Activated CD4-positive, alpha-beta T cell treated with anti-CD3 and anti-CD28 coated beads, Interleukin-2, amount 50 U/mL, for 4 hours (primary cell): Measurements from ENCODE around the gene DENND6A.
"Not testable (repeated sequence)": the region's sequence is repeated elsewhere in the genome, so short reads cannot be mapped to it uniquely, and the experiment has no call there.

Experiments used
- DNase-seq, 2 experiments: peaks; one replicate each; pipeline ENCODE4 v3.0.0-alpha.2; 2020

Gene DENND6A

GRCh38 chr3:57624801-57625200, 68.1 kb downstream of the DENND6A start:
- DNase-seq, result no peak

GRCh38 chr3:57622362-57622761, 70.5 kb downstream of the DENND6A start:
- DNase-seq, result no peak

GRCh38 chr3:57617739-57618138, 75.1 kb downstream of the DENND6A start:
- DNase-seq, result no peak

- no peak for DNase-seq
These were observed 76.6 kb downstream of the DENND6A start for GRCh38 chr3:57616233-57616632.

GRCh38 chr3:57611870-57612269, 81.0 kb downstream of the DENND6A start:
- DNase-seq, result not testable (repeated sequence)

- no peak for DNase-seq
These were observed 87.2 kb downstream of the DENND6A start for GRCh38 chr3:57605683-57606082.

GRCh38 chr3:57604971-57605370, 87.9 kb downstream of the DENND6A start:
- no peak for DNase-seq

GRCh38 chr3:57600195-57600594, 92.7 kb downstream of the DENND6A start:
- no peak for DNase-seq

GRCh38 chr3:57598765-57599360, 94.0 kb downstream of the DENND6A start:
- no peak for DNase-seq

- DNase-seq, result peak; percentile 98 to 99
These were observed 95.6 kb downstream of the DENND6A start, which contains the start of gene ARF4 for GRCh38 chr3:57597127-57597923. Gene ARF4, minus strand, starts transcription at chr3:57597344. Its CDS starts 204 bp downstream, at chr3:57597140.

- DNase-seq, result peak in 1 of 2 experiments; percentile 33
These were observed 96.3 kb downstream of the DENND6A start for GRCh38 chr3:57596495-57597126.

- DNase-seq, result no peak
These were observed 98.3 kb downstream of the DENND6A start for GRCh38 chr3:57594576-57594975.

- no peak for DNase-seq
These were observed 98.7 kb downstream of the DENND6A start for GRCh38 chr3:57594144-57594543.

- DNase-seq, result no peak
These were observed 100.6 kb downstream of the DENND6A start for GRCh38 chr3:57592306-57592705.

GRCh38 chr3:57587905-57588304, 105.0 kb downstream of the DENND6A start:
- no peak for DNase-seq

- no peak for DNase-seq
These were observed 106.1 kb downstream of the DENND6A start for GRCh38 chr3:57586778-57587177.

GRCh38 chr3:57583544-57583943, 109.3 kb downstream of the DENND6A start:
- DNase-seq, result no peak

- no peak for DNase-seq
These were observed 110.3 kb downstream of the DENND6A start for GRCh38 chr3:57582474-57583168.

GRCh38 chr3:57577801-57578200, 115.1 kb downstream of the DENND6A start:
- no peak for DNase-seq

GRCh38 chr3:57575966-57576626, 116.8 kb downstream of the DENND6A start:
- no peak for DNase-seq
